Muscle layer of duodenum (tissue), 2 donors: ENCODE measurements around the gene RBFOX2.
"Not testable (repeated sequence)": the region's sequence is repeated elsewhere in the genome, so short reads cannot be mapped to it uniquely, and the experiment has no call there.

ENCODE experiments used
- H3K27ac ChIP-seq: one replicate; pipeline ENCODE4 v1.7.0; 2013; ENCODE audit warnings: mild to moderate bottlenecking, low read length
- H3K27me3 ChIP-seq: one replicate; pipeline ENCODE4 v1.7.0; 2013; ENCODE audit warnings: low read depth, mild to moderate bottlenecking, control low read depth, low read length
- H3K36me3 ChIP-seq, 2 donors: one replicate each; pipeline ENCODE4 v1.7.0; 2013; ENCODE audit warnings: low read length in 2 of 2, control low read depth in 1 of 2, mild to moderate bottlenecking in 1 of 2; ENCODE audit not compliant: insufficient read depth in 2 of 2, control insufficient read depth in 1 of 2
- H3K4me1 ChIP-seq, 2 donors: one replicate each; pipeline ENCODE4 v1.7.0; 2013; ENCODE audit warnings: low read length in 2 of 2, mild to moderate bottlenecking in 2 of 2, control low read depth in 1 of 2, moderate library complexity in 1 of 2; ENCODE audit not compliant: insufficient read depth in 2 of 2, control insufficient read depth in 1 of 2
- H3K4me3 ChIP-seq, 2 donors: one replicate each; pipeline ENCODE4 v1.7.0; 2013; ENCODE audit warnings: low read length in 2 of 2, low read depth in 1 of 2, mild to moderate bottlenecking in 1 of 2
- H3K9me3 ChIP-seq, 2 donors: one replicate each; pipeline ENCODE4 v1.7.0; 2013; ENCODE audit warnings: low read length in 2 of 2, control low read depth in 1 of 2, mild to moderate bottlenecking in 1 of 2; ENCODE audit not compliant: control insufficient read depth in 1 of 2
- donor health status: healthy.

The RBFOX2 gene

GRCh38 chr22:36028646-36029405, at the start of gene RBFOX2:
Gene RBFOX2 (minus strand): TSS chr22:36028824. CDS start chr22:36028425, 399 bp downstream.
- Histone ChIP-seq H3K4me3 (peak within 1 kb of the TSS; percentile 78 to 85), H3K9me3 (no peaks in the 10 kb centered on the region), H3K27ac (peak within 1 kb of the TSS; percentile 92), H3K36me3 (no peaks in the 10 kb centered on the region), H3K27me3 (no peaks in the 10 kb centered on the region), H3K4me1 (peaks cover 0 to 28% of the 10 kb centered on the region in 2 donors)

- H3K27ac ChIP-seq, result peak overlapping the region; percentile 57
- no peaks in the 10 kb centered on the region for H3K4me1 ChIP-seq
Observed at GRCh38 chr22:36077271-36077670, 48.6 kb upstream of the RBFOX2 start.

GRCh38 chr22:36075724-36076123, 47.1 kb upstream of the RBFOX2 start:
- Histone ChIP-seq H3K4me3 (no peak overlapping the region), H3K27me3 (no peaks in the 10 kb centered on the region), H3K9me3 (no peaks in the 10 kb centered on the region), H3K36me3 (no peaks in the 10 kb centered on the region), H3K27ac (no peak overlapping the region), H3K4me1 (no peaks in the 10 kb centered on the region)

More at GRCh38 chr22:36077271-36077670, 48.6 kb upstream of the RBFOX2 start:
- Histone ChIP-seq H3K9me3 (no peaks in the 10 kb centered on the region), H3K36me3 (no peaks in the 10 kb centered on the region), H3K4me3 (no peak overlapping the region), H3K27me3 (no peaks in the 10 kb centered on the region)

GRCh38 chr22:36075230-36075629, 46.6 kb upstream of the RBFOX2 start:
- Histone ChIP-seq H3K4me1 (no peaks in the 10 kb centered on the region), H3K36me3 (no peaks in the 10 kb centered on the region), H3K9me3 (no peaks in the 10 kb centered on the region), H3K27ac (no peak overlapping the region), H3K27me3 (no peaks in the 10 kb centered on the region), H3K4me3 (no peak overlapping the region)

GRCh38 chr22:36073476-36073875, 44.9 kb upstream of the RBFOX2 start:
- no peaks in the 10 kb centered on the region for H3K4me1 ChIP-seq
- H3K36me3 ChIP-seq, result no peaks in the 10 kb centered on the region
- no peak overlapping the region for H3K4me3 ChIP-seq
- H3K27ac ChIP-seq, result no peak overlapping the region
- H3K9me3 ChIP-seq, result no peaks in the 10 kb centered on the region
- H3K27me3 ChIP-seq, result no peaks in the 10 kb centered on the region

- not testable (repeated sequence) for H3K4me3 ChIP-seq, H3K9me3 ChIP-seq, H3K4me1 ChIP-seq, H3K27me3 ChIP-seq, H3K27ac ChIP-seq, H3K36me3 ChIP-seq
Observed at GRCh38 chr22:36070645-36071044, 42.0 kb upstream of the RBFOX2 start.

GRCh38 chr22:36069368-36069767, 40.7 kb upstream of the RBFOX2 start:
- Histone ChIP-seq H3K9me3 (no peaks in the 10 kb centered on the region), H3K4me1 (peaks cover 0 to 3% of the 10 kb centered on the region in 2 donors), H3K27ac (no peak overlapping the region), H3K4me3 (no peak overlapping the region), H3K27me3 (no peaks in the 10 kb centered on the region), H3K36me3 (no peaks in the 10 kb centered on the region)

GRCh38 chr22:36068776-36069344, 40.2 kb upstream of the RBFOX2 start:
- H3K27ac ChIP-seq, result no peak overlapping the region
- peaks cover 0 to 3% of the 10 kb centered on the region in 2 donors for H3K4me1 ChIP-seq
- H3K36me3 ChIP-seq, result no peaks in the 10 kb centered on the region
- no peaks in the 10 kb centered on the region for H3K9me3 ChIP-seq
- H3K4me3 ChIP-seq, result no peak overlapping the region
- no peaks in the 10 kb centered on the region for H3K27me3 ChIP-seq

- H3K27me3 ChIP-seq, result no peaks in the 10 kb centered on the region
- no peaks in the 10 kb centered on the region for H3K9me3 ChIP-seq
- no peak overlapping the region for H3K27ac ChIP-seq
- peaks cover 0 to 3% of the 10 kb centered on the region in 2 donors for H3K4me1 ChIP-seq
- H3K36me3 ChIP-seq, result no peaks in the 10 kb centered on the region
- no peak overlapping the region for H3K4me3 ChIP-seq
Observed at GRCh38 chr22:36067235-36067558, 38.6 kb upstream of the RBFOX2 start.

GRCh38 chr22:36065775-36066544, 37.3 kb upstream of the RBFOX2 start:
- Histone ChIP-seq H3K36me3 (no peaks in the 10 kb centered on the region), H3K4me3 (peak overlapping the region; percentile 50 to 56), H3K27ac (peak overlapping the region; percentile 64), H3K4me1 (peaks cover 0 to 3% of the 10 kb centered on the region in 2 donors), H3K27me3 (no peaks in the 10 kb centered on the region), H3K9me3 (no peaks in the 10 kb centered on the region)

GRCh38 chr22:36065462-36065774, 36.8 kb upstream of the RBFOX2 start:
- no peaks in the 10 kb centered on the region for H3K9me3 ChIP-seq
- H3K4me3 ChIP-seq, result peak overlapping the region; percentile 50 to 56
- H3K27me3 ChIP-seq, result no peaks in the 10 kb centered on the region
- H3K36me3 ChIP-seq, result no peaks in the 10 kb centered on the region
- peak overlapping the region; percentile 64 for H3K27ac ChIP-seq
- peaks cover 0 to 3% of the 10 kb centered on the region in 2 donors for H3K4me1 ChIP-seq
